Activated T-cell treated with anti-CD3 and anti-CD28 coated beads for 4 hours (primary cell): ENCODE results near the gene KIRREL2.
"Not testable (repeated sequence)": the region's sequence is repeated elsewhere in the genome, so short reads cannot be mapped to it uniquely, and the experiment has no call there.

Experiments
- DNase-seq: peaks from one replicate; pipeline ENCODE4 v3.0.0-alpha.2; 2020

KIRREL2 gene

DNA sequence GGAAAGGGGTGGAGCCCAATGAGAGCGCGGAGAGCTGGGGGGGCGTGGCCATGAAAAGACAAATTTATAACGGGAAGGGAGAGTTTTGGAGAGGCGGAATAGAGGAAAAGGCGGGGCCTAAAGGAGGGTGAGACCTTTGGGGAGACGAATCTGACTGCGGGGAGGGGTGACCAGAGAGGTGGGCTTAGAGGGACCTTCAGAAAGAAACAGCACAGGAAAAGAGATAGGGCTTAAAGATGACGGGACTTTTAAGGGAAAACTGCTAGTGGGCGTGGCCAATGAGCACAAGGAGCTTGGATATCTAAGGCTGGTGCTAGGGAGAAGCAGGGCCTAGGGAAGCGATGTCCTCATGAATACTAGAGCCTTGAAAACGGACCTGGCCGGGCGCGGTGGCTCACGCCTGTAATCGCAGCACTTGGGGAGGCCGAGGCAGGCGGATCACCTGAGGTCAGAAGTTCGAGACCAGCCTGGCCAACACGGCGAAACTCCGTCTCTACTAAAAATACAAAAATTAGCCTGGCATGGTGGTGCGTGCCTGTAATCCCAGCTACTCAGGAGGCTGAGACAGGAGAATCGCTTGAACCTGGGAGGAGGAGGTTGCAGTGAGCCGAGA is 13.5 kb downstream of the KIRREL2 start:
- not testable (repeated sequence) for DNase-seq

DNA sequence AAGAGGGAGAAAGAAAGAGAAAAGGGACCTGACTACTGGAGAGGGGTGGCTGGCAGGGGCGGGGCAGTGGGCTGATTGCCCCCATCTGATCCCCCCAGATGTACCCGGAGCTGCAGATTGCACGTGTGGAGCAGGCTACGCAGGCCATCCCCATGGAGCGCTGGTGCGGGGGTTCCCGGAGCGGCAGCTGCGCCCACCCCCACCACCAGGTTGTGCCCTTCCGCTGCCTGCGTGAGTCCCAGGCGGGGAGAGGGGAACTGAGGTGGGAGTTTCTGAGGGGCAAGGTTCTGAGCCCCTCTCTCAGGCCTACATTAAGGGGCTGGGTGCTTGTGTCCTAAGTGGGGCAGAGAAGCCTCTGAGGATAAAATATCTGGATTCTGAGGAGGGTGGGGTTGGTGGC is 14.1 kb downstream of the KIRREL2 start:
- DNase-seq: no peak

DNA sequence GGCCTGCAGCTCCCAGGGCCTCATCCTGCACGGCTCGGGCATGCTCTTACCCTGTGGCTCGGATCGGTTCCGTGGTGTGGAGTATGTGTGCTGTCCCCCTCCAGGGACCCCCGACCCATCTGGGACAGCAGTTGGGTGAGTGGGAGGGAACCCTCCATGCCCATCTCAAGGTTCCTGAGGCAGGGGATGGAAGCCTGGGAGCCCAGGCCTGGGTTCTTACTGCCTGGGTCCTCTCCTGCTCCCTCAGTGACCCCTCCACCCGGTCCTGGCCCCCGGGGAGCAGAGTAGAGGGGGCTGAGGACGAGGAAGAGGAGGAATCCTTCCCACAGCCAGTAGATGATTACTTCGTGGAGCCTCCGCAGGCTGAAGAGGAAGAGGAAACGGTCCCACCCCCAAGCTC is 14.9 kb downstream of the KIRREL2 start:
- no peak for DNase-seq

DNA sequence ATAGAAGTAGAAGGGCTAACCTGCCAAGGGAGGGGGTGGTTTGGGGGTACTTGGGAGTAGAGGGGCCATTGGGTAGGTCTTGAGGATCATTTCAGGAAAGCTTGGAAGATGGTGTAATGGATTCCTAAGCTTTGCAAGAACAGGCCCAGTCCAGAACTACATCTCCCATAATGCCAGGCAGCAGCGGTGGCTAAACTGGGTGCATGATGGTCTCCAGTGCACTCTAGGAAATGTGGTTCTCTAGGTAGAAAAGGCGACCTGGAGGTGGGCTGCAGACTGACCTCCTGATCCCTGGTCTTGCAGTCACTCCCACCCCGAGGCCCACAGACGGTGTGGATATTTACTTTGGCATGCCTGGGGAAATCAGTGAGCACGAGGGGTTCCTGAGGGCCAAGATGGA is 15.5 kb downstream of the KIRREL2 start:
- no peak for DNase-seq

DNA sequence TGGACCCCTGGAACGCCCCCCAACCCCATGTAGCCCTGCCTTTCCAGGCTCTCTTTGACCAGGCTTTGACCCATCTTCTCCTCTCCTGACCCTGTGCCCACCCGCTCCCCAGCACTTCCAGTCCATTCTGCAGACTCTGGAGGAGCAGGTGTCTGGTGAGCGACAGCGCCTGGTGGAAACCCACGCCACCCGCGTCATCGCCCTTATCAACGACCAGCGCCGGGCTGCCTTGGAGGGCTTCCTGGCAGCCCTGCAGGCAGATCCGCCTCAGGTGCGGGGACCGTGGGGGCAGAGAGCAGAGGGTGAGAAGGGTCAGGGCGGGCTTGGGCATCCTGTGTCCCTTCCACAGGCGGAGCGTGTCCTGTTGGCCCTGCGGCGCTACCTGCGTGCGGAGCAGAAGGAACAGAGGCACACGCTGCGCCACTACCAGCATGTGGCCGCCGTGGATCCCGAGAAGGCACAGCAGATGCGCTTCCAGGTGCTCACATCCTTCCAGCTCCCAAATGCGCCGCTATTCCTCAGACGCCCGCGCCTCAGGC is 17.8 kb downstream of the KIRREL2 start:
- no peak for DNase-seq

DNA sequence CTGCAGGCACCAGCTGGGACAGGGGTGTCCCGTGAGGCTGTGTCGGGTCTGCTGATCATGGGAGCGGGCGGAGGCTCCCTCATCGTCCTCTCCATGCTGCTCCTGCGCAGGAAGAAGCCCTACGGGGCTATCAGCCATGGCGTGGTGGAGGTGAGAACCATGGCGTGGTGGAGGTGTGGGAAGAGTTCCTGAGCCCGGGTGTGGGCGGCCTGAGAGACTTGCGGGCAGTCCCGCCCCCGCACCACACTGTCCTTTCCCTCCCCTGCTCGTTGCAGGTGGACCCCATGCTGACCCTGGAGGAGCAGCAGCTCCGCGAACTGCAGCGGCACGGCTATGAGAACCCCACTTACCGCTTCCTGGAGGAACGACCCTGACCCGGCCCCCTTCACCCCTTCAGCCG is 22.4 kb downstream of the KIRREL2 start:
- no peak for DNase-seq

DNA sequence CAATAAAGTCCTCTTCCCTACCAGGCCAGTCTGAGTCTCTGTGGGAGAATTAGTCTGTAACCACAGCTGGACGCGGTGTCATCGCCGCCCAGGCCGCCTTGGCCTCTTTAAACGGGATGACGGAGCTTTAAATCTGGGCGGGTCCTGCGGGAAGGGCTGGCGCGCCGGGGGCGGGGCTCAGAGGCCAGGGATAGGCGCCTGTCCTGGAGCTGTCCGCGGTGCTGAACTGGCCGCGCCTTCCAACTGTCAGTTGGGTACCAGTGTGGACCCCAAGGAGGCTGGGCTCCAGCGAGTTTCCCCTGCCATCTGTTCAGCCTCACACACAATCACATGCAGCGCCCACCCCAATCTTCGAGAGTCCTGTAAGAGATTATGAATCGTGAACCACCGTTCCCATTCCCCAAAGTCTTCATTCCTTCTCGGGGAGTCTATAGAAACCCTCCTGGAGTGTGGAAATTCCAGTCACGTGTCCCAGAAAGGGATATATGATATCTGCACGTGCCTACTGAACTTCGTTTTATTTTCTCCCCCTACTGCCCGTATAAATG is 23.1 kb downstream of the KIRREL2 start:
- DNase-seq: no peak

DNA sequence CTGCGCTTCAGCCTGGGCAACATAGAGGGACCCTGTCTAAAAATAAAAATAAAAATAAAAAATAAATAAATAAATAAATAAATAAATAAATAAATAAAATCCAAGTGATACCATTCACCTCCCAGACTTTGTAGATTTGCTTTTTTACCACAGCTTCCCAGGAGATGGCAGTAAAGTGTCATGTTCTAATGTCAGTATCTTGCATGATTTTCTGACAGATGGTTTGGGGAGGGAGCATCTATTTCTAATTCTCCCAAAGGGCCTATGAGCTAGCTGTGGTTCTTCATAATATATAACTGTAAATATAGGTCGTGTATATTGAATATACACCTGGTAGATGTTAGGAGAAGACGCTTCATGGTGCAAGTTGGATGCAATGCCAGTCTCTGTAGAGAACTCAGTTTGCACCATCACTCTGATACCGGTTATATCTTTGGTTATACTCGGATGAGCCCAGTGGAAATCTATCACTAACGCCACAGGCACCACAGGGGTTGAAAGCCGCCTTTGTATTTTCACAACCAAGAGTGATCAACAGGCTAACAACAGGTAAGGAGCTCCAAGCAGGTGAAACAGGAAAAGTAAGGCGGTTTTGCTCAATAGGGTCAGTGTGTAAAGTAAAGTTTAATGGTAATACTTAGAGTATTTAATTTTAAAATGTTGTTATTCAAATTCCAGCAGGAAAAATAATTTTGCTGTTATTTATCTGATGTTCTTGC is 25.6 kb downstream of the KIRREL2 start:
- no peak for DNase-seq

DNA sequence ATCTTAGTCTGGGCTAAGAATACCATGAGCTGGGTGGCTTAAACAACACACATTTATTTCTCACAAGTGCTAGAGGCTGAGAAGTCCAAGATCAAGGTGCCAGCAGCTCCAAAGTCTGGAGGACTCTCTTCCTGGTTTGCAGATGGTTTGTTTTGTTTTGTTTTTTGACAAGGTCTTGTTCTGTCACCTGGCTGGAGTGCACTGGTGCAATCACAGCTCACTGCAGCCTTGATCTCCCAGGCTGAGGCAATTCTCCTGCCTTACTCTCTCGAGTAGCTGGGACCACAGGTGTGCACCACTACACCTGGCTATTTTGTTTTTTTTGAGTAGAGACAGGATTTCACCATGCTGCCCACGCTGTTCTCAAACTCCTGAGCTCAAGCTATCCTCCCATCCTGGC is 27.2 kb downstream of the KIRREL2 start:
- no peak for DNase-seq

DNA sequence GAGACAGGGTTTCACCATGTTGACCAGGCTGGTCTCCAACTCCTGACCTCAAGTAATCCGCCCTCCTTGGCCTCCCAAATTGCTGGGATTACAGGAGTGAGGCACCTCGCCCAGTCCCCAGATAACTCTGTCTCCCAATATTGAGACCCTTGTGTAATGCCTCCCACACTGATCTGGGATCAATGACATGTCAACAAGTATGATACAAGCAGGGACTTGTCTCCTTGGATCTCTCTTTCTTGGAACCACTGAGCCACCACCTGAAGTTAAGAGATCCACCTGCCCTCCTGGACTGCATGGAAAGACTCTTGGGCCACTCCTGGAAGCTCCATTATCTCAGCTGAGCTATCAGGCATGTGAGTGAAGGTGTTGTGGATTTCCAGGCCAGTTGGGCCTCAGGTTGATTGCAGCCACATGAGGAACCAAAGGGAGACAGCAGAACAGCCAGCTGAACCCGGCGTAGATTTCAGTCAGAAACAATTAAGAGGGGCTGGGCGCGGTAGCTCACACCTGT is 28.6 kb downstream of the KIRREL2 start:
- DNase-seq: no peak

DNA sequence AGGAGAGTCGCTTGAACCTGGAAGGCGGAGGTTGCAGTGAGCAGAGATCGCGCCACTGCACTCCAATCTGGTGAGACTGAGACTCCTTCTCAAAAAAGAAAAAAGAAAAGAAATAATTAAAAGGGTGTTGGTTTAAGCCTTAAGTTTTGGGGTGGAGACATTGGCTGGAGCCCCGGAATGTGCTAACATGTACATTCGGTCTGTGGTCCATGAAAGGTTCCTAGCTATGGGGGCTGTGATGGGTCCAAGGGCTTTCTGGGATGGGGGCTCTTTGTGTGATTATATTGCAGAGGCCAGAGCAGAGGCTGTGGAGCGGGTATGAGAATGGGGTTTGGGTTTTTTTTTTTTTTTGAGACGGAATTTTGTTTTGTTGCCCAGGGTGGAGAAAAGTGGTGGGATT is 29.2 kb downstream of the KIRREL2 start:
- DNase-seq: no peak

DNA sequence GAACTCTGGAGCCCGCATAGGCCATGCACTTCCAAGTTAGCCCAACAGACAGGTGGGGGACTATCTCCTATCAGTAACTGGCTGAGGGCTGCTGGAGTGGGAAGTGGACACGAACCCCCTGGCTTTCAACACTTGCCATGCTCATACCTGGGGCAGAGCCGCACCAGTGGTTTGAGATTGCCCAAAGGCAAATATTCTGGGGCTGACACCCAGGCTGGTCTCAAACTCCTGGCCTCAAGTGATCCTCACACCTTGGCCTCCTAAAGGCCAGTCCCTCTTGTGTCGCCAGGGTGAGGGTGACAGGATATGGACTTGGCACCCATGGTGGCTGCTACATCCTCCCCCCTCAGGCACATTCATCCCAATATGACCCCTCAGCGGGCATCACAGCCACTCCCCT is 30.5 kb downstream of the KIRREL2 start:
- no peak for DNase-seq

DNA sequence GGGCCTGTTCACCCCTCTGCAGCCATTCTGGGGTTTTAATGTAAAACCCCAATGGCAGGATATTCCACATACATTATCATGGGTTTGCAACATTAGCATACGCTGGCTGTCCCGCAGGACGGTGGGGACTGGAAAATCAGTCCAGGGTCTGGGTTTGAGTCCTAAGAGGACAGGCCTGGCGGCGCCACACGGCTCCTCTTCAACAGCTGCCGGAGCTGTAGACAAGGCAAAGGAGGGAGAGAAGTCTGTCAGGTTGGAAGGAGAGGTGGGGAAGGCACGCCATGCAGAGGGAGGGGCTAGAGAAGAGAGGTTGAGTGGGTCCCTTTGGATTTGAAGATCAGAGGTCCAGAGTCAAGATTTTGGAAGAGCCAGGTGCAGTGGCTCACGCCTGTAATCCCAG is 31.7 kb downstream of the KIRREL2 start:
- no peak for DNase-seq

DNA sequence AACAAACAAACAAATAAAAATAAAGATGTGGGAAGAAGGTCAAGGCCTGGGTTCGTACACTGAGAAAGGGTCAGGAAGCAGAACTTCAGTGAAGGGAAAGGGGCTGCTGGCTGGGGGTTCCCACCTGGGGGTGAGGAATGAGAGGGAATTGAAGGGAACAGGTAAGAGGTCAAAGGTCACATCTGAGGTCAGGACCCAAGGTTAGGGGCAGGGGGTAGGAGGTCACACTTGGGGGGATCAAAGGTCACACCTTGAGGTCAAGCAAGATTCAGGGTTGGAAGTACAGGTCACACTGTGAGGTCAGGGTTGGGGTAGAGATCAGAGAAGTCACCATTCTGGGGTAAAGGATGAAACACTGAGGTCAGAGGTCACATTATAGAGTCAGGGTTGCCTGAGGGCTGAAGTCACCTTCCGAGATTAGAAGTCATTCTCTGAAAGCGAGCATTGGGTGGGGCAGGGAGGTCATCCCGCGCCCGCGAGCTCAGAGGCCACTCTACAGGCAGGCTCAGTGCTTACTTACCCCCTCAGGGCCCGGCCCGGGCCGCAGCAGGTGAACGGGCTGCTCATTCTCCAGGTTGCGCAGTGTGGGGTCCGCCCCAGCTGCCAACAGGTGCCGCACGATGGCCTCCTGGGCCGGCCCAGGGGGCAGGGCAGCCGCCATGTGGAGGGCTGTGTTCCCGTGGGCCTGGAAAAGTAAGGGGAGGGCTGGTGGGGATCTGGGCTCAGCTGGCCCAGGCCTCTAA is 32.8 kb downstream of the KIRREL2 start:
- DNase-seq: no peak

DNA sequence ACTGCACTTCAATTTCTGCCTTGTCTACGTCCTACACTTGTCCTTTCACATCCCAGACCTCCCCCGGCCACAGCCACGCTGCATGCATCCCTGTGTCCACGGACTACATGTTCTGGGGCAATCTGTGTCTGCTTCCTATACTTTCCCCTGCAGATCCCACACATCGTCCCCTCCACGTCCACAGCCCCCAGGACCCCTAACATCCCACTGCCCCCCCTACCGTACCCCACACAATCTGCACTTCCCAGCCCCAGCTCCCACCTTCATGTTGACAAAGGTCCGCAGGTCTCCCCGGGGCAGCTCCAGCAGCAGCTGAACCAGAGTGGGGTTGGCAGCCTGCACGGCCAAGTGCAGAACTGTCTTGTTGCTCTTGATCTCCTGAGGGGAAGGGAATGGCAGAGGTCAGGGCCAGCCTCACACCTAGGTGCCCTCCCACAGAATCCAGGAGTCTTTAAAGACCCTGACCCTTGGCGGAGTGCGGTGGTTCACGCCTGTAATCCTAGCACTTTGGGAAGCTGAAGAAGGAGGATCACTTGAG is 33.5 kb downstream of the KIRREL2 start:
- DNase-seq: no peak

DNA sequence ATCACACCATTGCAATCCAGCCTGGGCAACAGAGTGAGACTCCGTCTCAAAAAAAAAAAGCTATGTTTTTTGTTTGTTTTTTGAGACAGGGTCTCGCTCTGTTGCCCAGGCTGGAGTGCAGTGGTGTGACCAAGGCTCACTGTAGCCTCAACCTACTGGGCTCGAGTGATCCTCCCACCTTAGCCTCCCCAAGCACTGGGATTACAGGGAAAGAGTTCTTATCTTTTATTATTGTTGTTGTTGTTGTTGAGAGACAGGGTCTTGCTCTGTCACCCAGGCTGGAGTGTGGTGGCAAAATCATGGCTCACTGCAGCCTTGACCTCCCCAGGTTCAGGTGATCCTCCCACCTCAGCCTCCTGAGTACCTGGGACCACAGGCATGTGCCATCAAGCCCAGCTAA is 35.1 kb downstream of the KIRREL2 start:
- DNase-seq: not testable (repeated sequence)

DNA sequence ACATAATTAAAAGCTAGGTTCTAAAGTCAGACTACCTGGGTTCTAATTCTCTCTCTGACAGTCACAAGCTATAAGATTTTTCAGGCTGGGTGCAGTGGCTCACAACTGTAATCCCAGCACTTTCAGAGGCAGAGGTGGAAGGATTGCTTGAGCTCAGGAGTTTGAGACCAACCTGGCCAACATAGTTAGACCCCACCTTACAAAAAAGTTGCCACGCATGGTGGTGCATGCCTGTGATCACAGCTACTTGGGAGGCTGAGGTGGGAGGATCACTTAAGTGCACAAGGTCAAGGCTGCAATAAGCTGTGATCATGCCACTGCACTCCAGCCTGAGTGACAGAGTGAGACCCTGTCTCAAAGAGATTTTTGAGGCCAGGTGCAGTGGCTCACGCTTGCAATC is 37.6 kb downstream of the KIRREL2 start:
- no peak for DNase-seq

DNA sequence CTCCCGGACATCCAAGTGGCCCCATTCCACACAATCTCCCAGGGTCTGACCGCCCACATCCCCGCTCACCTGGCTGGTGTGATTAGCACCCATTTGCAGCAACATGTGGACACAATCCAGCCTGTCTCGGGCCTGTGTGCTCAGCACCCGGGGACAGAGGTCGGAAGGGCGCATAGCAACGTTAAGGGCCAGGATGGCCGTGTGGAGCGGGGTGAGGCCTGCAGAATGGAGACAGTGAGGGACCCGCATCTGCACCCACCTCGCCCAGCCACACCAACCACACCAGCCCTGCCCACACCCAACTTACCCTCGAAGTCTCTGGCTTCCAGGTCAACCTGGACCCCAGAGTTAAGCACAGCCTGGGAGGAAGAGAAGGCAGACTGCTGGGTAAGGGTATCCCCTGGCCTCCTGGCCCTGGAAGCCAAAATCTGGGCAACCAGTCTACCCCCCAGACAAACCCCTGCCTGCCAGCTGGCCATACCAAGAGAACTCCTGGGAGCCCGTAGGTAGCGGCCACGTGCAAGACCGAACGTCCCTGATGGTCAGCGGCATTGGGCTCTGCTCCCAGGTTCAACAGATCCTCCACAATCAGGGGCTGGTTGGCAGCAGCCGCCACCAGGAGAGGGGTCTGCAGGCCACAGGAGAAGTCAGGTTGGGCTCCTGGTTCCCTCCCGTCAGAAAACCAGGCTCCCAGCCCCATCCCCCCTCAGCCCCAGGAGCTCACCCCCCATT is 39.4 kb downstream of the KIRREL2 start:
- no peak for DNase-seq

DNA sequence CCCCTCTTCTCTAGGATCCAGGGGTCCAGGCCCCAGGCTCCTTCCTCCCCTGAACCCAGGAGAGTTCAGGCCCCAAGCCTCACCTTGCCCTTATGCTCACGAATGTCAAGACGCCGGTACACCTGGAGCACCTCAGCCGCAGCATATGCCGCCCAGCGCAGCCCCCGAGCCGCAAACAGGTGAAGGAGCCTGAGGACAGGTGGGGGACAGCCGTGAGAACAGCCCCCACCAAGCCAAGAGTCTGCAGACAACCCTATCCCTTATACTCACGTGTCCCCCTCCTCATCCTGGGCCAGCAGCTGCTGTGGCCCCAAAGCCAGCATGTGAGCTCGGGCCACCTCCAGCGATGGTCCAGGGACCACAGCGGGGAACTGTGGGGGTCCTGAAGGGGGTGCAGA is 39.9 kb downstream of the KIRREL2 start:
- DNase-seq: no peak

DNA sequence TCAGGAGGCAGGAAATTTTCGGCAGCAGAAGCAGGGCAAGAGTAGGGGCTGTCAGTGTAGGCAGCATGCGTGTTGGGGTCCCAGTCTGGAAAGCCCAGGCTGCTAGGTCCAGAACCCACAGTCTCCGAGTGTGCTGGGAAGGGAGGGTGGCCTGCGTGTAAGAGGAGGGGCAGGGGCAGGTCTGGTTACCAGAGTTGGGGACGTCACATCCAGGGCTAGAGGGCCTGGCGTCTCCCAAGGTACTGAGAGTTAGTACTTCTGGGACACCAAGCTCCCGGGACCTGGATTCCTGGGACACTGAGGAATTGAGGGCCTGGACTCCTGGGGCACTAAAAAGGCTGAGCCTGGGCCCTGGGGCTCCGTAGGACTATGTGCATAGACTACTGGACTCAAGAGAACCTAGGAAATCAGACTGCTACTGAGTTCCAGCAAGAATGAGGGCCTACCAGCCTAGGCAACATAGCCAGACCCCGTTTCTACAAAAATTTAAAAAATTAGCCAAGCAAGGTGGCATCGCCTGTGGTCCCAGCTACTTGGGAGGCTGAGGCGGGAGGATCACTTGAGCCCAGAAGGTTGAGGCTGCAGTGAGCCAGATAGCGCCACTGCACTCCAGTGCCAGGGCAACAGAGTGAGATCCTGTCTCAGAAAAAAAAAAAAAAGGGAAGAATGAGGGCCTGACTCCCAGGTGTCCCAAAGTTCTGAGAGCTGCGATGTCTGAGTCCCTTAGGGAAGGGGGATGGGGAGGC is 41.2 kb downstream of the KIRREL2 start:
- DNase-seq: no peak

DNA sequence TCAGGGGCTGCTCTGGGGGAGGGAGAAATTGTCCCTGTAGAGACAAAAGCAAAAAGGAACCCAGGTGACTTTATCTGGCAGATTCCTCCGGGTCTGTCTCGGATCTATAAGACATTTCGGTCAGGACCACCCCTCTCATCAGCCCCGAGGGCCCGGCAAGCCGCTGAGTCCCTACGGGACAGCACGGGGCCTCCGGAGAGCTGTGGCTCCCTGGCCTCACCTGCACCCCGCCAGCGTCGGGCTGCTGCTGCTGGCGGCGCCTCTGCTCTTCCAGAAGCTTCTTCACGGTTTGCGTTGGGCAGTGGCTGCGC is 41.7 kb downstream of the KIRREL2 start:
- DNase-seq: no peak
